Measurements from ENCODE around the gene HTR2C.
"Not testable (repeated sequence)": the region's sequence is repeated elsewhere in the genome, so short reads cannot be mapped to it uniquely, and the experiment has no call there.

Gene HTR2C

GRCh38 chrX:114930227-114930626, 346.3 kb downstream of the HTR2C start:
- in situ Hi-C loops (cut with MboI; ENCODE audit: low sequenced_read_pairs, unreplicated experiment): no loop called here
- TF ChIP-seq, protein P1, sequence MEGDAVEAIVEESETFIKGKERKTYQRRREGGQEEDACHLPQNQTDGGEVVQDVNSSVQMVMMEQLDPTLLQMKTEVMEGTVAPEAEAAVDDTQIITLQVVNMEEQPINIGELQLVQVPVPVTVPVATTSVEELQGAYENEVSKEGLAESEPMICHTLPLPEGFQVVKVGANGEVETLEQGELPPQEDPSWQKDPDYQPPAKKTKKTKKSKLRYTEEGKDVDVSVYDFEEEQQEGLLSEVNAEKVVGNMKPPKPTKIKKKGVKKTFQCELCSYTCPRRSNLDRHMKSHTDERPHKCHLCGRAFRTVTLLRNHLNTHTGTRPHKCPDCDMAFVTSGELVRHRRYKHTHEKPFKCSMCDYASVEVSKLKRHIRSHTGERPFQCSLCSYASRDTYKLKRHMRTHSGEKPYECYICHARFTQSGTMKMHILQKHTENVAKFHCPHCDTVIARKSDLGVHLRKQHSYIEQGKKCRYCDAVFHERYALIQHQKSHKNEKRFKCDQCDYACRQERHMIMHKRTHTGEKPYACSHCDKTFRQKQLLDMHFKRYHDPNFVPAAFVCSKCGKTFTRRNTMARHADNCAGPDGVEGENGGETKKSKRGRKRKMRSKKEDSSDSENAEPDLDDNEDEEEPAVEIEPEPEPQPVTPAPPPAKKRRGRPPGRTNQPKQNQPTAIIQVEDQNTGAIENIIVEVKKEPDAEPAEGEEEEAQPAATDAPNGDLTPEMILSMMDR (IDR thresholded peaks at IDR 0.05; ENCODE audit: borderline replicate concordance, control extremely low read depth, extremely low read depth, insufficient read depth, missing control alignments): no peak

DNA sequence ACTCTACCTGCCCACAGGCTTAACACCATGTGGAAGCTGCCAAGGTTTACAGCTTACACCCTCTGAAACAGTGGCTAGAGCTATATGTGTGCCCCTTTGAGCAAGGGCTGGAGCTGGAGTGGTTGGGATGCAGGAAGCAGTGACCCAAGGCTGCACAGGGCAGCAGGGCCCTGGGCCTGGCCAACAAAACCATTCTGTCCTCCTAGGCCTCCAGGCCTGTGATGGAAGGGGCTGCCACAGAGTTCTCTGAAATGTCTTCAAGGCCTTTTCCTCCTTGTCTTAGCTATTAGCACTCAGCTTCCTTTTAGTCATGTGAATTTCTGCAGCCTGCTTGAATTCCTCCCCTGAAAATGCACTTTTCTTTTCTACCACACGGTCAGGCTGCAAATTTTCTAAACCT, 348.7 kb downstream of the HTR2C start:
- TF ChIP-seq, protein P1 (IDR thresholded peaks at IDR 0.05; ENCODE audit: borderline replicate concordance, control extremely low read depth, extremely low read depth, insufficient read depth, missing control alignments): no peak
- no peak for DNase-seq (ENCODE audit: low spot score)
- in situ Hi-C loops (cut with MboI; ENCODE audit: low sequenced_read_pairs, unreplicated experiment): no loop called here

More at GRCh38 chrX:114930227-114930626, 346.3 kb downstream of the HTR2C start:
- DNase-seq (ENCODE audit: low spot score): no peak

- DNase-seq (ENCODE audit: low spot score); in situ Hi-C loops (cut with MboI; ENCODE audit: low sequenced_read_pairs, unreplicated experiment): not testable (repeated sequence)
Measured at GRCh38 chrX:114933291-114933690, 349.4 kb downstream of the HTR2C start.

DNA sequence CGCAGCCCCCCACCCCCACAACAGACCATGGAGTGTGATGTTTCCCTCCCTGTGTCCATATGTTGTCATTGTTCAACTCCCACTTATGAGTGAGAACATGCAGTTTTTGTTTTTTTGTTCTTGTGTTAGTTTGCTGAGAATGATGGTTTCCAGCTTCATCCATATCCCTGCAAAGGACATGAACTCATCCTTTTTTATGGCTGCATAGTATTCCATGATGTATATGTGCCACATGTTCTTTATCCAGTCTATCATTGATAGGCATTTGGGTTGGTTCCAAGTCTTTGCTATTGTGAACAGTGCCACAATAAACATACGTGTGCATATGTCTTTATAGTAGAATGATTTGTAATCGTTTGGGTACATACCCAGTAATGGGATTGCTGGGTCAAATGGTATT, 353.2 kb downstream of the HTR2C start:
- DNase-seq (ENCODE audit: low spot score); in situ Hi-C loops (cut with MboI; ENCODE audit: low sequenced_read_pairs, unreplicated experiment): not testable (repeated sequence)

- TF ChIP-seq, protein P1 (IDR thresholded peaks at IDR 0.05; ENCODE audit: borderline replicate concordance, control extremely low read depth, extremely low read depth, insufficient read depth, missing control alignments): no peak
- in situ Hi-C loops (cut with MboI; ENCODE audit: low sequenced_read_pairs, unreplicated experiment): loop anchor here (25.0 kb wide), 1 partner anchor 340 kb away; no protein-coding TSS in a partner anchor
- DNase-seq (ENCODE audit: low spot score): no peak
Measured at GRCh38 chrX:114952696-114953095, 368.8 kb downstream of the HTR2C start.

Measured in GM13976 (cell line).